ENCODE results near the gene FOXA1. TPM values are rescaled to one million over a fixed set of nuclear protein-coding genes. Genes with fewer than 3 reads are reported as not detected.

FOXA1 gene
- total RNA-seq, 4 donors from 2014 or later, result 4.8 to 14.4 (median 8.3) TPM

GRCh38 chr14:37615582-37616289 is 20.7 kb upstream of the FOXA1 start:
- TF ChIP-seq CTCF (IDR thresholded peaks at IDR 0.05) (no peak), POLR2A (IDR thresholded peaks at IDR 0.05) (no peak), EP300 (IDR thresholded peaks at IDR 0.05) (no peak), POLR2AphosphoS5 (IDR thresholded peaks at IDR 0.05) (no peak)
- no peak overlapping the region for H3K27ac ChIP-seq

GRCh38 chr14:37610945-37611523 is 16.0 kb upstream of the FOXA1 start:
- Histone ChIP-seq H3K4me1 (no peaks in the 10 kb centered on the region), H3K4me3 (no peak overlapping the region), H3K36me3 (no peaks in the 10 kb centered on the region), H3K9me3 (peaks cover 13% of the 10 kb centered on the region), H3K27ac (no peak overlapping the region), H3K27me3 (peaks cover 54% of the 10 kb centered on the region)
- DNase-seq (ENCODE audit: low spot score in 2 of 2), result no peak
- 5% methylated on average over 25 of the region's 52 CpGs for WGBS
- TF ChIP-seq CTCF (IDR thresholded peaks at IDR 0.05), result no peak
- TF ChIP-seq POLR2A (IDR thresholded peaks at IDR 0.05), result no peak
- TF ChIP-seq POLR2AphosphoS5 (IDR thresholded peaks at IDR 0.05), result no peak
- no peak for TF ChIP-seq EP300 (IDR thresholded peaks at IDR 0.05)

More at GRCh38 chr14:37615582-37616289, 20.7 kb upstream of the FOXA1 start:
- no peaks in the 10 kb centered on the region for H3K36me3 ChIP-seq
- H3K27me3 ChIP-seq, result peaks cover 17% of the 10 kb centered on the region
- H3K4me3 ChIP-seq, result no peak overlapping the region
- peaks cover 19% of the 10 kb centered on the region for H3K9me3 ChIP-seq
- DNase-seq (ENCODE audit: low spot score in 2 of 2), result no peak
- WGBS, result 97% methylated on average over 3 of the region's 3 CpGs
- H3K4me1 ChIP-seq, result no peaks in the 10 kb centered on the region

- Histone ChIP-seq H3K4me3 (no peak overlapping the region), H3K36me3 (no peaks in the 10 kb centered on the region), H3K9me3 (no peaks in the 10 kb centered on the region), H3K27ac (no peak overlapping the region), H3K4me1 (no peaks in the 10 kb centered on the region), H3K27me3 (peaks cover 77% of the 10 kb centered on the region)
- TF ChIP-seq EP300 (IDR thresholded peaks at IDR 0.05), result no peak
- no peak for TF ChIP-seq CTCF (IDR thresholded peaks at IDR 0.05)
- no peak for TF ChIP-seq POLR2AphosphoS5 (IDR thresholded peaks at IDR 0.05)
- TF ChIP-seq POLR2A (IDR thresholded peaks at IDR 0.05), result no peak
- 82% methylated on average over 3 of the region's 3 CpGs for WGBS
- DNase-seq (ENCODE audit: low spot score in 2 of 2), result no peak
These were observed 13.6 kb upstream of the FOXA1 start for GRCh38 chr14:37608649-37609048.

- no peaks in the 10 kb centered on the region for H3K36me3 ChIP-seq
- H3K4me1 ChIP-seq, result no peaks in the 10 kb centered on the region
- no peak overlapping the region for H3K4me3 ChIP-seq
- no peak overlapping the region for H3K27ac ChIP-seq
- peaks cover 90% of the 10 kb centered on the region for H3K27me3 ChIP-seq
- TF ChIP-seq EP300 (IDR thresholded peaks at IDR 0.05) (no peak), CTCF (IDR thresholded peaks at IDR 0.05) (no peak), POLR2AphosphoS5 (IDR thresholded peaks at IDR 0.05) (no peak), POLR2A (IDR thresholded peaks at IDR 0.05) (no peak)
- H3K9me3 ChIP-seq, result no peaks in the 10 kb centered on the region
- DNase-seq (ENCODE audit: low spot score in 2 of 2), result no peak
These were observed 11.6 kb upstream of the FOXA1 start for GRCh38 chr14:37606678-37607077.

GRCh38 chr14:37603688-37604251 is 8.7 kb upstream of the FOXA1 start:
- Histone ChIP-seq H3K36me3 (no peaks in the 10 kb centered on the region), H3K4me3 (no peak overlapping the region), H3K4me1 (peaks cover 12% of the 10 kb centered on the region), H3K9me3 (no peaks in the 10 kb centered on the region), H3K27me3 (peaks cover 93% of the 10 kb centered on the region), H3K27ac (no peak overlapping the region)
- TF ChIP-seq POLR2AphosphoS5 (IDR thresholded peaks at IDR 0.05), result no peak
- TF ChIP-seq EP300 (IDR thresholded peaks at IDR 0.05), result no peak
- no peak for TF ChIP-seq CTCF (IDR thresholded peaks at IDR 0.05)
- no peak for TF ChIP-seq POLR2A (IDR thresholded peaks at IDR 0.05)
- DNase-seq (ENCODE audit: low spot score in 2 of 2), result no peak
- WGBS, result 77% methylated on average over 8 of the region's 9 CpGs
